Keratinocyte (primary cell): ENCODE results near the gene GOT1. TPM values are rescaled to one million over a fixed set of nuclear protein-coding genes. Genes with fewer than 3 reads are reported as not detected.

Experiments used
- DNase-seq: peaks from one replicate; pipeline ENCODE4 v3.0.0-alpha.2; 2011; ENCODE audit warnings: low read depth, missing footprints, low spot score
- FAIRE-seq: peaks from 2 replicates; lab custom pipeline; 2011; peaks lifted over from hg19 to GRCh38; lab: Jason Lieb, UNC
- H2AFZ ChIP-seq: 2 replicates; pipeline ENCODE4 v1.6.0; 2012; ENCODE audit warnings: low read length, control low read depth, inconsistent platforms; ENCODE audit not compliant: control insufficient read depth
- H3K27ac ChIP-seq: 2 replicates; pipeline ENCODE4 v1.5.1; 2011; ENCODE audit warnings: low read length; ENCODE audit not compliant: control insufficient read depth, insufficient read depth
- H3K27me3 ChIP-seq: 3 replicates; pipeline ENCODE4 v1.6.0; 2011; ENCODE audit warnings: low read length; ENCODE audit not compliant: control insufficient read depth, insufficient read depth; ENCODE audit errors: extremely low read depth
- H3K36me3 ChIP-seq, 2 experiments: 2 replicates in 1 of 2; 3 replicates in 1 of 2; pipeline ENCODE4 v1.5.1; 2011; ENCODE audit warnings: low read length in 2 of 2, mild to moderate bottlenecking in 1 of 2; ENCODE audit not compliant: control insufficient read depth in 2 of 2, insufficient read depth in 2 of 2; ENCODE audit errors: extremely low read depth in 1 of 2
- H3K4me1 ChIP-seq: 3 replicates; pipeline ENCODE4 v1.5.1; 2011; ENCODE audit warnings: low read length; ENCODE audit not compliant: control insufficient read depth, insufficient read depth; ENCODE audit errors: extremely low read depth
- H3K4me2 ChIP-seq: 3 replicates; pipeline ENCODE4 v1.6.0; 2011; ENCODE audit warnings: low read depth, low read length; ENCODE audit not compliant: control insufficient read depth, insufficient read depth; ENCODE audit errors: extremely low read depth
- H3K4me3 ChIP-seq, 3 experiments: fragments of 200-600 bp in 1 of 3; sonication (generic) in 1 of 3; 2 replicates in 2 of 3; 3 replicates in 1 of 3; pipeline ENCODE4 v1.5.1; 2011 to 2016; ENCODE audit warnings: low read length in 3 of 3, mild to moderate bottlenecking in 3 of 3, control low read depth in 2 of 3, inconsistent platforms in 1 of 3, low read depth in 1 of 3, mixed read lengths in 1 of 3, mixed run types in 1 of 3, moderate library complexity in 1 of 3; ENCODE audit not compliant: control insufficient read depth in 2 of 3, insufficient read depth in 2 of 3; ENCODE audit errors: extremely low read depth in 1 of 3
- H3K79me2 ChIP-seq: 2 replicates; pipeline ENCODE4 v1.6.0; 2012; ENCODE audit warnings: low read length; ENCODE audit not compliant: control insufficient read depth, insufficient read depth
- H3K9ac ChIP-seq: 3 replicates; pipeline ENCODE4 v1.6.0; 2011; ENCODE audit warnings: low read length; ENCODE audit not compliant: control insufficient read depth, insufficient read depth; ENCODE audit errors: extremely low read depth
- H3K9me1 ChIP-seq: 3 replicates; pipeline ENCODE4 v1.6.0; 2011; ENCODE audit warnings: low read length; ENCODE audit not compliant: control insufficient read depth, insufficient read depth; ENCODE audit errors: extremely low read depth
- H3K9me3 ChIP-seq: 2 replicates; pipeline ENCODE4 v1.5.1; 2012; ENCODE audit warnings: low read depth, low read length; ENCODE audit not compliant: control insufficient read depth
- H4K20me1 ChIP-seq: 3 replicates; pipeline ENCODE4 v1.6.0; 2011; ENCODE audit warnings: low read length; ENCODE audit not compliant: control insufficient read depth, insufficient read depth; ENCODE audit errors: extremely low read depth
- CTCF ChIP-seq, 3 experiments: IDR thresholded peaks in 1 of 3; conservative IDR thresholded peaks in 1 of 3; optimal IDR thresholded peaks in 1 of 3; 2 replicates in 2 of 3; 3 replicates in 1 of 3; pipeline versions ENCODE3 to v1.5.1; 2011; ENCODE audit warnings: low read length in 3 of 3, mild to moderate bottlenecking in 3 of 3, moderate library complexity in 2 of 3, control low read depth in 1 of 3, inconsistent platforms in 1 of 3; ENCODE audit not compliant: insufficient read depth in 2 of 3; ENCODE audit errors: extremely low read depth in 1 of 3
- EZH2 ChIP-seq: IDR thresholded peaks from one replicate; pipeline ENCODE4 v1.6.1; 2012; ENCODE audit warnings: inconsistent platforms, mild to moderate bottlenecking, low read length, moderate library complexity
- dilution Hi-C: fragments of 300-500 bp; cut with MboI; formaldehyde crosslinking; loops from one replicate; pipeline ENCODE4 v1.7.0; 2020; ENCODE audit warnings: low sequenced_read_pairs; ENCODE audit not compliant: extremely low pct_ligation_motif_present
- polyA plus RNA-seq, 5 experiments: library from polyadenylated mRNA; depleted of rRNA in 3 of 5; stranded (reverse) in 3 of 5; stranded (forward) in 1 of 5; unstranded in 1 of 5; fragments of >200 nt; gene quantifications; 1 replicate in 1 of 5; 2 replicates in 3 of 5; 3 replicates in 1 of 5; pipeline versions ENCODE4 v1.2.1 to v1.2.3, GENCODE V29; 2011 to 2012; ENCODE audit warnings: missing spikeins in 2 of 5, low read depth in 1 of 5, low replicate concordance in 1 of 5

GOT1 gene
- polyA plus RNA-seq, 1 donor (not counting 4 experiments of a cell fraction or from before 2014, with no cell fraction given), result 33.3 TPM

GRCh38 chr10:99412099-99412498 lies 18.3 kb downstream of the GOT1 start:
- dilution Hi-C loops, result no loop called here
- Histone ChIP-seq H3K9me1 (no peaks in the 10 kb centered on the region), H3K27ac (no peak overlapping the region), H3K4me2 (no peak overlapping the region), H2AFZ (no peak overlapping the region), H3K4me1 (no peaks in the 10 kb centered on the region), H4K20me1 (no peaks in the 10 kb centered on the region), H3K9ac (no peak overlapping the region), H3K9me3 (no peaks in the 10 kb centered on the region), H3K79me2 (peaks cover 8% of the 10 kb centered on the region), H3K27me3 (no peaks in the 10 kb centered on the region), H3K36me3 (peaks cover 0 to 10% of the 10 kb centered on the region in 2 experiments), H3K4me3 (no peak overlapping the region)
- DNase-seq (no peak), FAIRE-seq (no peak)
- TF ChIP-seq EZH2 (no peak), CTCF (optimal IDR thresholded peaks at IDR 0.05 in 1 of 3, IDR thresholded peaks at IDR 0.05 in 1 of 3, conservative IDR thresholded peaks at IDR 0.05 in 1 of 3; ENCODE audit: extremely low read depth in 1 of 3, insufficient read depth in 2 of 3, low read length in 3 of 3) (peak in 1 of 3 experiments; percentile 16)

- Histone ChIP-seq H4K20me1 (no peaks in the 10 kb centered on the region), H3K9ac (no peak overlapping the region), H2AFZ (no peak overlapping the region), H3K27ac (no peak overlapping the region), H3K4me3 (no peak overlapping the region), H3K4me1 (no peaks in the 10 kb centered on the region), H3K27me3 (no peaks in the 10 kb centered on the region), H3K9me1 (no peaks in the 10 kb centered on the region), H3K36me3 (peaks cover 3 to 10% of the 10 kb centered on the region in 2 experiments), H3K4me2 (no peak overlapping the region), H3K79me2 (peaks cover 8% of the 10 kb centered on the region), H3K9me3 (no peaks in the 10 kb centered on the region)
- DNase-seq (no peak), FAIRE-seq (no peak)
- dilution Hi-C loops, result no loop called here
- no peak for TF ChIP-seq EZH2
- TF ChIP-seq CTCF (optimal IDR thresholded peaks at IDR 0.05 in 1 of 3, IDR thresholded peaks at IDR 0.05 in 1 of 3, conservative IDR thresholded peaks at IDR 0.05 in 1 of 3; ENCODE audit: extremely low read depth in 1 of 3, insufficient read depth in 2 of 3, low read length in 3 of 3), result no peak
Measured at GRCh38 chr10:99411546-99411945, 18.9 kb downstream of the GOT1 start.
